Measurements from ENCODE around the gene PALD1.

The PALD1 gene

DNA sequence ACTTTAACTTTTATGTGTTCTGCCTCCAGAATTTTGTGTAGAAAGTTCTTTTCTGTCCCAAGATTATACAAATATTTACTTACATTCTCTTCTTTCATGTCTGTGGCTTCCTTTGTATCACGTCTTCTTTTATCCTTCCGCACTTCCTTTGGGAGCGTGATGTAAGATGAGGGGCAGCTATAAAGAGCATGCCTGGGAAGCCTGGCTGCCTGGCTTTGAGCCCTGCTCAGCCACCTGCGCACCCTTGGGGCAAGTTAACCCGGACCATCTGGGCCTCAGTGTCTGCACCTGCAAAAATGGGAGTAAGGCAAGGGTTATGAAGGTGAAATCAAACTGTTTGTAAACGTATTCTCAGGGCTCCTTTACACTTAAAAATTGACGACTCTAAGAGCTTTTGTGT is 25.2 kb downstream of the PALD1 start:
- no peak for DNase-seq (ENCODE audit: low read depth)
- H3K4me3 ChIP-seq (ENCODE audit: low read depth, low read length), result no peak overlapping the region
- in situ Hi-C loops (cut with HindIII; ENCODE audit: low sequenced_read_pairs), result no loop called here
- TF ChIP-seq, protein P1, sequence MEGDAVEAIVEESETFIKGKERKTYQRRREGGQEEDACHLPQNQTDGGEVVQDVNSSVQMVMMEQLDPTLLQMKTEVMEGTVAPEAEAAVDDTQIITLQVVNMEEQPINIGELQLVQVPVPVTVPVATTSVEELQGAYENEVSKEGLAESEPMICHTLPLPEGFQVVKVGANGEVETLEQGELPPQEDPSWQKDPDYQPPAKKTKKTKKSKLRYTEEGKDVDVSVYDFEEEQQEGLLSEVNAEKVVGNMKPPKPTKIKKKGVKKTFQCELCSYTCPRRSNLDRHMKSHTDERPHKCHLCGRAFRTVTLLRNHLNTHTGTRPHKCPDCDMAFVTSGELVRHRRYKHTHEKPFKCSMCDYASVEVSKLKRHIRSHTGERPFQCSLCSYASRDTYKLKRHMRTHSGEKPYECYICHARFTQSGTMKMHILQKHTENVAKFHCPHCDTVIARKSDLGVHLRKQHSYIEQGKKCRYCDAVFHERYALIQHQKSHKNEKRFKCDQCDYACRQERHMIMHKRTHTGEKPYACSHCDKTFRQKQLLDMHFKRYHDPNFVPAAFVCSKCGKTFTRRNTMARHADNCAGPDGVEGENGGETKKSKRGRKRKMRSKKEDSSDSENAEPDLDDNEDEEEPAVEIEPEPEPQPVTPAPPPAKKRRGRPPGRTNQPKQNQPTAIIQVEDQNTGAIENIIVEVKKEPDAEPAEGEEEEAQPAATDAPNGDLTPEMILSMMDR (IDR thresholded peaks at IDR 0.05; ENCODE audit: low read depth, low read length, missing control alignments), result no peak

GRCh38 chr10:70504521-70505358 is 26.2 kb downstream of the PALD1 start:
- H3K4me3 ChIP-seq (ENCODE audit: low read depth, low read length), result no peak overlapping the region
- TF ChIP-seq, protein P1 (IDR thresholded peaks at IDR 0.05; ENCODE audit: low read depth, low read length, missing control alignments), result no peak
- in situ Hi-C loops (cut with HindIII; ENCODE audit: low sequenced_read_pairs), result no loop called here
- no peak for DNase-seq (ENCODE audit: low read depth)

- DNase-seq (ENCODE audit: low read depth), result no peak
- in situ Hi-C loops (cut with HindIII; ENCODE audit: low sequenced_read_pairs), result no loop called here
- TF ChIP-seq, protein P1 (IDR thresholded peaks at IDR 0.05; ENCODE audit: low read depth, low read length, missing control alignments), result no peak
- H3K4me3 ChIP-seq (ENCODE audit: low read depth, low read length), result no peak overlapping the region
These were observed 27.3 kb downstream of the PALD1 start for GRCh38 chr10:70505908-70506307.

DNA sequence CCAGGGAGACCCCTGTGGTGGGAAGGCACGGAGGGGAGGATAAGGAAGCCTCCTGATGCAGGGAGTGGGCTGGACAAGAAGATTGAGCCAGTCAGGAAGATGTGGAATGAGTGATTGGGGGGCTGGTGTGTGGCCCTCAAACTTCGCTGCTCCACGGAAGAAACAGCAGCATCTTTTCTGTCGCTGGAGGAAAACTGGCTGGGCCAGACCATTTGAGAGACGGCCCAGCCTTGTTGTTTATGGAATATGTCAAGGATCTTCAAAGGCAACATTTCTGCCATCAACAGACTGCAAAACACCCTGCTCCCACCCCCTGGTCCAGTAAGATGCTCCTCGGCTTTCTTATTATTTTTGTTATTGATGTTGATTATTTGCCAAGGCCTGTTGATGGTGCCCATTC is 29.4 kb downstream of the PALD1 start:
- TF ChIP-seq, protein P1 (IDR thresholded peaks at IDR 0.05; ENCODE audit: low read depth, low read length, missing control alignments), result no peak
- no peak overlapping the region for H3K4me3 ChIP-seq (ENCODE audit: low read depth, low read length)
- no peak for DNase-seq (ENCODE audit: low read depth)
- in situ Hi-C loops (cut with HindIII; ENCODE audit: low sequenced_read_pairs), result no loop called here

- H3K4me3 ChIP-seq (ENCODE audit: low read depth, low read length), result no peak overlapping the region
- no peak for DNase-seq (ENCODE audit: low read depth)
- in situ Hi-C loops (cut with HindIII; ENCODE audit: low sequenced_read_pairs), result no loop called here
- TF ChIP-seq, protein P1 (IDR thresholded peaks at IDR 0.05; ENCODE audit: low read depth, low read length, missing control alignments), result no peak
These were observed 30.6 kb downstream of the PALD1 start for GRCh38 chr10:70508912-70509756.

DNA sequence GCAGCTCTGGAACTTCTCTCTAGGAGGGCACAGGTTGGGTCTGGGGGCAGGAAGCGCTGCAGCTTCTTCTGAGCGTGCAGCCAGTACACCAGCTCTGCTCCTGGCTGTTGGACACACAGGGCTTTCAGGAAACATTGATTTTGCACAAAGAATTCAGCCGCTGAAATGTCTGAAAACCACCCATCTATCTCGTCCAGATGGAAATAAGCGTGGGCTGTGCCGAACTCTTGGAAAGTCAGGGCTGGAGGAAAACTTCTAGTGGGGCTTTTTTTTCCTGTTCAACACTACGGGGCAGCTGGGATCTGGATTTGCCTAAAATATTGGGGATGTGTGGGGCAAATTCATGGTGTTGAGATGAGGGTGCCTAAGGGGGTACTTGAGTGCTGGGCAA is 31.2 kb downstream of the PALD1 start:
- TF ChIP-seq, protein P1 (IDR thresholded peaks at IDR 0.05; ENCODE audit: low read depth, low read length, missing control alignments), result no peak

More for the DNA sequence above, 31.2 kb downstream of the PALD1 start:
- no peak overlapping the region for H3K4me3 ChIP-seq (ENCODE audit: low read depth, low read length)
- no peak for DNase-seq (ENCODE audit: low read depth)
- in situ Hi-C loops (cut with HindIII; ENCODE audit: low sequenced_read_pairs), result no loop called here

Data from astrocyte of the cerebellum (primary cell).